SK-N-SH treated with all-trans-retinoic acid at 6 μM for 48 hours (cell line): Measurements from ENCODE around the gene OR10A6.
A peak's percentile ranks its signal among the peaks of the same experiment; 100 is the strongest.

Source experiments
- ATAC-seq: fragments of 200-7000 bp; cut with Tn5 transposase; 3 replicates; pipeline ENCODE4 v1.9.1; 2020; ENCODE audit warnings: mild to moderate bottlenecking, moderate library complexity
- ARNTL ChIP-seq: fragments of 450-650 bp; formaldehyde crosslinking; IDR thresholded peaks from 2 replicates; pipeline ENCODE4 v1.5.0; 2020; ENCODE audit warnings: low read depth, mild to moderate bottlenecking, moderate library complexity, borderline replicate concordance
- BACH2 ChIP-seq: fragments of 250-450 bp; sonication (Bioruptor Pico); IDR thresholded peaks from 2 replicates; pipeline ENCODE4 v1.9.0; 2021; ENCODE audit warnings: mild to moderate bottlenecking, borderline replicate concordance
- CSDC2 ChIP-seq: fragments of 250-450 bp; sonication (Bioruptor Pico); IDR thresholded peaks from 2 replicates; pipeline ENCODE4 v1.5.0; 2020; ENCODE audit warnings: mild to moderate bottlenecking, moderate library complexity
- GLIS3 ChIP-seq: fragments of 250-450 bp; sonication (Bioruptor Pico); IDR thresholded peaks from 2 replicates; pipeline ENCODE4 v1.5.0; 2020; ENCODE audit warnings: mild to moderate bottlenecking, moderate library complexity
- OSR1 ChIP-seq: fragments of 250-450 bp; sonication (Bioruptor Pico); IDR thresholded peaks from 2 replicates; pipeline ENCODE4 v1.8.0; 2022; ENCODE audit warnings: moderate library complexity, mild to moderate bottlenecking, inconsistent platforms
- PPARA ChIP-seq: fragments of 250-450 bp; sonication (Bioruptor Pico); IDR thresholded peaks from 2 replicates; pipeline ENCODE4 v1.5.0; 2020; ENCODE audit warnings: mild to moderate bottlenecking, borderline replicate concordance
- RARB ChIP-seq: fragments of 250-450 bp; sonication (Bioruptor Pico); IDR thresholded peaks from 2 replicates; pipeline ENCODE4 v1.8.0; 2021; ENCODE audit warnings: mild to moderate bottlenecking, moderate library complexity
- SNAI2 ChIP-seq: fragments of 250-450 bp; sonication (Bioruptor Pico); IDR thresholded peaks from 2 replicates; pipeline ENCODE4 v1.5.0; 2020; ENCODE audit warnings: mild to moderate bottlenecking, moderate library complexity
- TCF4 ChIP-seq: fragments of 250-450 bp; sonication (Bioruptor Pico); IDR thresholded peaks from 2 replicates; pipeline ENCODE4 v1.8.0; 2021; ENCODE audit warnings: mild to moderate bottlenecking, moderate library complexity, borderline replicate concordance
- ZC3H10 ChIP-seq: fragments of 250-450 bp; sonication (Bioruptor Pico); IDR thresholded peaks from 2 replicates; pipeline ENCODE4 v1.5.1; 2021; ENCODE audit warnings: mild to moderate bottlenecking, moderate library complexity
- ZFP3 ChIP-seq: fragments of 250-450 bp; sonication (Bioruptor Pico); IDR thresholded peaks from 2 replicates; pipeline ENCODE4 v1.5.0; 2020; ENCODE audit warnings: mild to moderate bottlenecking, moderate library complexity
- ZNF565 ChIP-seq: fragments of 450-650 bp; formaldehyde crosslinking; conservative IDR thresholded peaks from 2 replicates; pipeline ENCODE4 v1.5.0; 2020; ENCODE audit warnings: low read depth, mild to moderate bottlenecking, moderate library complexity
- ZNF70 ChIP-seq: fragments of 450-650 bp; formaldehyde crosslinking; IDR thresholded peaks from 2 replicates; pipeline ENCODE4 v1.5.0; 2020; ENCODE audit warnings: mild to moderate bottlenecking, moderate library complexity
- ZNF8 ChIP-seq: fragments of 450-650 bp; formaldehyde crosslinking; IDR thresholded peaks from 2 replicates; pipeline ENCODE4 v1.5.0; 2020; ENCODE audit warnings: mild to moderate bottlenecking, moderate library complexity
- TF ChIP-seq, protein P1 (sequence below): fragments of 250-450 bp; sonication (Bioruptor Pico); IDR thresholded peaks from 2 replicates; pipeline ENCODE4 v1.8.0; 2021; ENCODE audit warnings: low read depth, mild to moderate bottlenecking, moderate library complexity, borderline replicate concordance
- TF ChIP-seq, protein P2 (sequence below): fragments of 250-450 bp; sonication (Bioruptor Pico); IDR thresholded peaks from 2 replicates; pipeline ENCODE4 v1.5.0; 2020; ENCODE audit warnings: mild to moderate bottlenecking, moderate library complexity
- TF ChIP-seq, protein P3 (sequence below): fragments of 250-450 bp; sonication (Bioruptor Pico); IDR thresholded peaks from 2 replicates; pipeline ENCODE4 v1.5.1; 2021; ENCODE audit warnings: mild to moderate bottlenecking, moderate library complexity
- TF ChIP-seq, protein P4 (sequence below): fragments of 250-450 bp; sonication (Bioruptor Pico); IDR thresholded peaks from 2 replicates; pipeline ENCODE4 v1.5.1; 2020; ENCODE audit warnings: low read depth, mild to moderate bottlenecking, moderate library complexity

The OR10A6 gene

DNA sequence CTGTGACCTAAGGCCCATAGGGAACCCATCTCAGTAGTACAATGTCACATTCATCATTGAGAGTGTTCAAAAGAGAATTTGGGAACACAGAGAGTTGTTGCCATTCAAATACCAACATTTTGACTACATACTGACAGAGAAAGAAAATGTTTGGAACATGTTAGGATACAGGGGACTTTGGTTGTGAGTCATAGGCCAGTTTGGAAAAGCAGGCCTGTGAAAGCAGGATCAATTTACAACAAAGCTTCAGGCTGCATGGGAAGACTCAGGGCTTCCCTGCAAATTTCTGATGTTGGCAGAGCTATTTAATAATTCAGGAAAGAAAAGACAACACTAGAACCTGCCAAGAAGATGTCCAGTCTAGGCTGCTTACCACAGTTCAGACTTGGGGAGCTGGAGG lies 33.8 kb upstream of the OR10A6 start:
- TF ChIP-seq, protein P1, sequence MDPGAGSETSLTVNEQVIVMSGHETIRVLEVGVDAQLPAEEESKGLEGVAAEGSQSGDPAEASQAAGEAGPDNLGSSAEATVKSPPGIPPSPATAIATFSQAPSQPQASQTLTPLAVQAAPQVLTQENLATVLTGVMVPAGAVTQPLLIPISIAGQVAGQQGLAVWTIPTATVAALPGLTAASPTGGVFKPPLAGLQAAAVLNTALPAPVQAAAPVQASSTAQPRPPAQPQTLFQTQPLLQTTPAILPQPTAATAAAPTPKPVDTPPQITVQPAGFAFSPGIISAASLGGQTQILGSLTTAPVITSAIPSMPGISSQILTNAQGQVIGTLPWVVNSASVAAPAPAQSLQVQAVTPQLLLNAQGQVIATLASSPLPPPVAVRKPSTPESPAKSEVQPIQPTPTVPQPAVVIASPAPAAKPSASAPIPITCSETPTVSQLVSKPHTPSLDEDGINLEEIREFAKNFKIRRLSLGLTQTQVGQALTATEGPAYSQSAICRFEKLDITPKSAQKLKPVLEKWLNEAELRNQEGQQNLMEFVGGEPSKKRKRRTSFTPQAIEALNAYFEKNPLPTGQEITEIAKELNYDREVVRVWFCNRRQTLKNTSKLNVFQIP (CRISPR knock-in tag) = no peak

DNA sequence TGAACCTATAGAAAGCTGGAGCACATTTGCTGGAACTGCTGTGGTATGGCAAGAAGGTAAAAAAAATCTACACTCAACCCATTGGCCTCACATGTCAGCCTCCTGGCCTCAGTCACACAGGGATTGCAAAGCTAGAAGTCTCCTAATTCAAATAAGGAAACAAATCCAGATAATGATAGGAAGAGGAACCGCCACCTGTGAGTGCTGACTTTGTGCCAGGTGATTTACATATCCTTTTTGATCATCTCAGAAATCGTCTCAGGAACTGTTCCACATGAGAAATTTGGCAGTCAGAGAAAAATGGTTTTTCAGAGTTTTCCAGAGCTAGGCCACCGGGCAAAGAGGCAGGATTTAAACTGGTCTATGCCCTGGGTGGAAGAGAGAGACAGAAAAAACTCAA lies 33.2 kb upstream of the OR10A6 start:
- TF ChIP-seq BACH2 (CRISPR knock-in tag) (no peak), ZFP3 (CRISPR knock-in tag) (no peak), ZNF70 (CRISPR knock-in tag) (no peak), PPARA (CRISPR knock-in tag) (no peak)
- TF ChIP-seq, protein P2, sequence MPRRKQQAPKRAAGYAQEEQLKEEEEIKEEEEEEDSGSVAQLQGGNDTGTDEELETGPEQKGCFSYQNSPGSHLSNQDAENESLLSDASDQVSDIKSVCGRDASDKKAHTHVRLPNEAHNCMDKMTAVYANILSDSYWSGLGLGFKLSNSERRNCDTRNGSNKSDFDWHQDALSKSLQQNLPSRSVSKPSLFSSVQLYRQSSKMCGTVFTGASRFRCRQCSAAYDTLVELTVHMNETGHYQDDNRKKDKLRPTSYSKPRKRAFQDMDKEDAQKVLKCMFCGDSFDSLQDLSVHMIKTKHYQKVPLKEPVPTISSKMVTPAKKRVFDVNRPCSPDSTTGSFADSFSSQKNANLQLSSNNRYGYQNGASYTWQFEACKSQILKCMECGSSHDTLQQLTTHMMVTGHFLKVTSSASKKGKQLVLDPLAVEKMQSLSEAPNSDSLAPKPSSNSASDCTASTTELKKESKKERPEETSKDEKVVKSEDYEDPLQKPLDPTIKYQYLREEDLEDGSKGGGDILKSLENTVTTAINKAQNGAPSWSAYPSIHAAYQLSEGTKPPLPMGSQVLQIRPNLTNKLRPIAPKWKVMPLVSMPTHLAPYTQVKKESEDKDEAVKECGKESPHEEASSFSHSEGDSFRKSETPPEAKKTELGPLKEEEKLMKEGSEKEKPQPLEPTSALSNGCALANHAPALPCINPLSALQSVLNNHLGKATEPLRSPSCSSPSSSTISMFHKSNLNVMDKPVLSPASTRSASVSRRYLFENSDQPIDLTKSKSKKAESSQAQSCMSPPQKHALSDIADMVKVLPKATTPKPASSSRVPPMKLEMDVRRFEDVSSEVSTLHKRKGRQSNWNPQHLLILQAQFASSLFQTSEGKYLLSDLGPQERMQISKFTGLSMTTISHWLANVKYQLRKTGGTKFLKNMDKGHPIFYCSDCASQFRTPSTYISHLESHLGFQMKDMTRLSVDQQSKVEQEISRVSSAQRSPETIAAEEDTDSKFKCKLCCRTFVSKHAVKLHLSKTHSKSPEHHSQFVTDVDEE (CRISPR knock-in tag) = no peak

More for the DNA sequence above, 33.8 kb upstream of the OR10A6 start:
- ATAC-seq = peak; percentile 78

DNA sequence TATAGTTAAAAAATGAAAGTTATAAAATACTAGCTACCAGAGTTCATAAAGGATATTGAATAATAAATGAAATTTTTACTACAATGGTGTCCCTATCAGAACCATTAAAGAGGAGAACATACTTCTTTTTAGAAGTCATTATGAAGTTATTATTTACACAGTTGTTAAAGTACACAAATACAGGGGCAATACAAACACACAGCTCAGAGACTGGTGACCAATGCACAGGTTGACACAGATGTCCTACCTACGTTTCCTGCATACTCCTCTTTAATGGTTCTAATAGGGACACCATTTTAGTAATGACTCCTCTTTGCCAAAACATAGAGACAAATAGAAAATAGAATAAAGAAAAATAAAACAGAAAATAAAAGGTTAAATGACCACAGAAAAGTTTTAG lies 24.1 kb upstream of the OR10A6 start:
- TF ChIP-seq ZNF565 = no peak
- TF ChIP-seq, protein P3, sequence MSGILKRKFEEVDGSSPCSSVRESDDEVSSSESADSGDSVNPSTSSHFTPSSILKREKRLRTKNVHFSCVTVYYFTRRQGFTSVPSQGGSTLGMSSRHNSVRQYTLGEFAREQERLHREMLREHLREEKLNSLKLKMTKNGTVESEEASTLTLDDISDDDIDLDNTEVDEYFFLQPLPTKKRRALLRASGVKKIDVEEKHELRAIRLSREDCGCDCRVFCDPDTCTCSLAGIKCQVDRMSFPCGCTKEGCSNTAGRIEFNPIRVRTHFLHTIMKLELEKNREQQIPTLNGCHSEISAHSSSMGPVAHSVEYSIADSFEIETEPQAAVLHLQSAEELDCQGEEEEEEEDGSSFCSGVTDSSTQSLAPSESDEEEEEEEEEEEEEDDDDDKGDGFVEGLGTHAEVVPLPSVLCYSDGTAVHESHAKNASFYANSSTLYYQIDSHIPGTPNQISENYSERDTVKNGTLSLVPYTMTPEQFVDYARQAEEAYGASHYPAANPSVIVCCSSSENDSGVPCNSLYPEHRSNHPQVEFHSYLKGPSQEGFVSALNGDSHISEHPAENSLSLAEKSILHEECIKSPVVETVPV (CRISPR knock-in tag) = no peak
- TF ChIP-seq, protein P4, sequence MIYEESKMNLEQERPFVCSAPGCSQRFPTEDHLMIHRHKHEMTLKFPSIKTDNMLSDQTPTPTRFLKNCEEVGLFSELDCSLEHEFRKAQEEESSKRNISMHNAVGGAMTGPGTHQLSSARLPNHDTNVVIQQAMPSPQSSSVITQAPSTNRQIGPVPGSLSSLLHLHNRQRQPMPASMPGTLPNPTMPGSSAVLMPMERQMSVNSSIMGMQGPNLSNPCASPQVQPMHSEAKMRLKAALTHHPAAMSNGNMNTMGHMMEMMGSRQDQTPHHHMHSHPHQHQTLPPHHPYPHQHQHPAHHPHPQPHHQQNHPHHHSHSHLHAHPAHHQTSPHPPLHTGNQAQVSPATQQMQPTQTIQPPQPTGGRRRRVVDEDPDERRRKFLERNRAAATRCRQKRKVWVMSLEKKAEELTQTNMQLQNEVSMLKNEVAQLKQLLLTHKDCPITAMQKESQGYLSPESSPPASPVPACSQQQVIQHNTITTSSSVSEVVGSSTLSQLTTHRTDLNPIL (CRISPR knock-in tag) = no peak
- no peak for TF ChIP-seq BACH2 (CRISPR knock-in tag)
- TF ChIP-seq ZNF70 (CRISPR knock-in tag) = no peak
- no peak for TF ChIP-seq TCF4 (CRISPR knock-in tag)
- no peak for TF ChIP-seq RARB (CRISPR knock-in tag)
- TF ChIP-seq PPARA (CRISPR knock-in tag) = no peak
- no peak for TF ChIP-seq GLIS3 (CRISPR knock-in tag)
- no peak for TF ChIP-seq SNAI2 (CRISPR knock-in tag)
- ATAC-seq = no peak

More for the DNA sequence above, 33.2 kb upstream of the OR10A6 start:
- ATAC-seq = no peak

DNA sequence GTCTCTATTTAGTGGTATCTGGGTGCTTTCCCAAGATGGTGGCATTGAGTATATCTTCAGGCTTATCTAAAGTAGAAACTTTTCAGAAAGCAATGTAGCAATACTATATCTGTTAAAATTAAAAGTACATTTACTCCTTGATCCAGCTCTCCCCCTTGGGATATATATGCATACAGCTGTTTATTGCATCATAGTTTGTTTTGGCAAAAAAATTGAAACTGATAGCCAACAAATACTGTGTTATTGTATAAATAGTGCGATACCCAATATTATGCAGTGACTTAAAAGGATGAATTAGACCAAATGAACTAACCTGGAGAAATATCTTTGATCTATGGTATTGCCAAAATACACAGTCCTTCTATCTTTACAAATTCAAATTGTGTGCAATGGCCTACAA lies 18.9 kb upstream of the OR10A6 start:
- TF ChIP-seq ZNF8 (CRISPR knock-in tag) (no peak), CSDC2 (CRISPR knock-in tag) (no peak), TCF4 (CRISPR knock-in tag) (no peak), ZFP3 (CRISPR knock-in tag) (no peak), ARNTL (CRISPR knock-in tag) (no peak)
- TF ChIP-seq, protein P1 (CRISPR knock-in tag) = no peak
- TF ChIP-seq, all 23 proteins: peak for 0
- no peak for ATAC-seq

DNA sequence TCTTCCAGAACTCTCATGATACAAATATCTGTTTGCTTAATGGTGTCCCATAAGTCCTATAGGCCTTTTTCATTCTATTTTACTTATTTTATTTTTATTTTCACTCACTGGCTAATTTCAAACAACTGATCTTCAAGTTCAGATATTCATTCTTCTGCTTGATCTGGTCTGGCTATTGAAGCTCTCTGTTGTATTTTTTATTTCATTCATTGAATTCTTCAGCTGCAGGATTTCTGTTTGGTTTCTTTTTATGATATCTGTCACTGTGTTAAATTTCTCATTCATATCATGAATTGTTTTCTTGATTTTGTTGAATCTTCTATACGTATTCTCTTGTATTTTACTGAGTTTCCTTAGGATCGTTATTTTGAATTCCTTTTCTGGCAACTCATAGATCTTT lies 13.1 kb upstream of the OR10A6 start:
- TF ChIP-seq PPARA (CRISPR knock-in tag) (no peak), GLIS3 (CRISPR knock-in tag) (no peak), SNAI2 (CRISPR knock-in tag) (no peak), RARB (CRISPR knock-in tag) (no peak), ZNF8 (CRISPR knock-in tag) (no peak), OSR1 (CRISPR knock-in tag) (no peak), ZC3H10 (CRISPR knock-in tag) (no peak), ZNF565 (no peak), ARNTL (CRISPR knock-in tag) (no peak)
- TF ChIP-seq, protein P4 (CRISPR knock-in tag) = no peak
- TF ChIP-seq, protein P1 (CRISPR knock-in tag) = no peak
- ATAC-seq = no peak
